Measurements from ENCODE around the gene HOXC10.

The HOXC10 gene

GRCh38 chr12:53992377-53992889 is 7.5 kb downstream of the HOXC10 start:
- DNase-seq: no peak

GRCh38 chr12:53993162-53994008 is 8.4 kb downstream of the HOXC10 start:
- no peak for DNase-seq

GRCh38 chr12:53994009-53994263 is 9.0 kb downstream of the HOXC10 start:
- DNase-seq: no peak

GRCh38 chr12:53994264-53995001 is 9.5 kb downstream of the HOXC10 start:
- DNase-seq: no peak

GRCh38 chr12:53995002-53995377 is 10.0 kb downstream of the HOXC10 start:
- DNase-seq: no peak

- DNase-seq: no peak
Observed at GRCh38 chr12:53995378-53996239, 10.7 kb downstream of the HOXC10 start.

GRCh38 chr12:53996240-53997203 is 11.6 kb downstream of the HOXC10 start:
- no peak for DNase-seq

GRCh38 chr12:53997204-53998109 is 12.5 kb downstream of the HOXC10 start:
- no peak for DNase-seq

GRCh38 chr12:53998110-53998899 is 13.4 kb downstream of the HOXC10 start:
- no peak for DNase-seq

GRCh38 chr12:53998900-53999236 is 13.9 kb downstream of the HOXC10 start:
- DNase-seq: no peak

- peak; percentile 68 for DNase-seq
Observed at GRCh38 chr12:53999559-54000115, 14.7 kb downstream of the HOXC10 start.

- no peak for DNase-seq
Observed at GRCh38 chr12:54000116-54001114, 15.5 kb downstream of the HOXC10 start, which contains the start of gene HOXC9. HOXC9 (plus strand) TSS chr12:54000161; CDS start chr12:54000189, 28 bp downstream.

- DNase-seq: no peak
Observed at GRCh38 chr12:54001283-54002187, 16.6 kb downstream of the HOXC10 start.

GRCh38 chr12:54002278-54002914 is 17.4 kb downstream of the HOXC10 start:
- DNase-seq: no peak

GRCh38 chr12:54002915-54003389 is 18.0 kb downstream of the HOXC10 start:
- no peak for DNase-seq

GRCh38 chr12:54003625-54004024 is 18.7 kb downstream of the HOXC10 start:
- no peak for DNase-seq
